HepG2 (cell line): Measurements from ENCODE around the gene IFT88. TPM values are rescaled to one million over a fixed set of nuclear protein-coding genes. Genes with fewer than 3 reads are reported as not detected.
A peak's percentile ranks its signal among the peaks of the same experiment; 100 is the strongest.

Experiments used
- ATAC-seq: fragments of 200-7000 bp; cut with Tn5 transposase; 3 replicates; pipeline ENCODE4 v1.9.1; 2020; ENCODE audit warnings: mild to moderate bottlenecking, moderate library complexity
- BruUV-seq: library from RNA; stranded (reverse); fragments of 400-500 nt; replicated peaks from 2 replicates; lab custom pipeline; 2021; lab: Mats Ljungman, UMichigan
- CTCF ChIA-PET: fragments of 300-600 bp; formaldehyde crosslinking; extraction: SDS; loops from one replicate; lab custom pipeline; 2021; ENCODE audit warnings: low total read pairs, inconsistent platforms, low intra/inter-chr PET ratio; lab: Yijun Ruan, JAX
- POLR2A ChIA-PET: fragments of 350-600 bp; sonication (Branson Sonifier 250); formaldehyde crosslinking; loops from one replicate; lab custom pipeline; 2020; ENCODE audit warnings: antibody characterized with exemption, inconsistent platforms; lab: Yijun Ruan, JAX
- DNase-seq: peaks from one replicate; pipeline ENCODE4 v3.0.0-alpha.2; 2015; ENCODE audit warnings: low spot score
- FAIRE-seq: peaks from 3 replicates; lab custom pipeline; 2011; peaks lifted over from hg19 to GRCh38; lab: Jason Lieb, UNC
- H2AFZ ChIP-seq: one replicate; pipeline ENCODE4 v1.6.1; 2011; ENCODE audit warnings: low read length, inconsistent platforms
- H3K27ac ChIP-seq: fragments of 300-600 bp; 3 replicates; pipeline ENCODE4 v1.8.0; 2011; ENCODE audit warnings: mixed run types, mild to moderate bottlenecking, mixed read lengths, low read length, inconsistent platforms; ENCODE audit not compliant: insufficient read depth; ENCODE audit errors: extremely low read length
- H3K27me3 ChIP-seq, 2 experiments: fragments of 200-600 bp in 1 of 2; 2 replicates in 1 of 2; 3 replicates in 1 of 2; pipeline versions ENCODE4 v1.6.0 to v1.8.0; 2011; ENCODE audit warnings: low read length in 2 of 2, mild to moderate bottlenecking in 2 of 2, moderate library complexity in 2 of 2, inconsistent platforms in 1 of 2; ENCODE audit not compliant: insufficient read depth in 2 of 2, control insufficient read depth in 1 of 2
- H3K36me3 ChIP-seq, 2 experiments: fragments of 200-600 bp in 1 of 2; replicated peaks in 1 of 2; 2 replicates in 1 of 2; 3 replicates in 1 of 2; pipeline versions ENCODE4 v1.5.1 to v1.8.0; 2011; ENCODE audit warnings: low read length in 2 of 2, inconsistent platforms in 1 of 2; ENCODE audit not compliant: insufficient read depth in 2 of 2, control insufficient read depth in 1 of 2
- H3K4me1 ChIP-seq: 2 replicates; pipeline ENCODE4 v1.5.1; 2012; ENCODE audit warnings: low read length, inconsistent platforms; ENCODE audit not compliant: insufficient read depth
- H3K4me2 ChIP-seq: 2 replicates; pipeline ENCODE4 v1.6.0; 2011; ENCODE audit warnings: low read depth, low read length, inconsistent platforms
- H3K4me3 ChIP-seq, 3 experiments: fragments of 200-600 bp in 1 of 3; sonication (generic), shearing (Covaris generic) in 1 of 3; replicated peaks in 1 of 3; 2 replicates each; pipeline ENCODE4 v1.5.1; 2011 to 2016; ENCODE audit warnings: low read length in 3 of 3, inconsistent platforms in 2 of 3, low read depth in 2 of 3, mild to moderate bottlenecking in 2 of 3, control low read depth in 1 of 3, mixed read lengths in 1 of 3; ENCODE audit not compliant: insufficient read depth in 1 of 3
- H3K79me2 ChIP-seq: one replicate; pipeline ENCODE4 v1.6.1; 2011; ENCODE audit warnings: low read length, inconsistent platforms; ENCODE audit not compliant: insufficient read depth
- H3K9ac ChIP-seq: 2 replicates; pipeline ENCODE4 v1.6.0; 2011; ENCODE audit warnings: mild to moderate bottlenecking, low read depth, low read length, inconsistent platforms; ENCODE audit not compliant: insufficient read depth
- H3K9me3 ChIP-seq: 2 replicates; pipeline ENCODE4 v1.5.1; 2012; ENCODE audit warnings: mild to moderate bottlenecking, low read length
- H4K20me1 ChIP-seq: 2 replicates; pipeline ENCODE4 v1.6.0; 2011; ENCODE audit warnings: inconsistent platforms, mild to moderate bottlenecking, low read length, moderate library complexity; ENCODE audit not compliant: insufficient read depth
- ATF3 ChIP-seq: sonication (generic); formaldehyde crosslinking; IDR thresholded peaks from 2 replicates; pipeline ENCODE4 v1.4.0; 2020; ENCODE audit warnings: missing genetic modification reagents
- ISX ChIP-seq: sonication (generic); formaldehyde crosslinking; conservative IDR thresholded peaks from 2 replicates; pipeline ENCODE4 v1.5.0; 2020; ENCODE audit warnings: missing genetic modification reagents
- MED8 ChIP-seq: sonication (generic); formaldehyde crosslinking; IDR thresholded peaks from 2 replicates; pipeline ENCODE4 v1.8.1; 2023; ENCODE audit warnings: mild to moderate bottlenecking, missing genetic modification reagents; ENCODE audit not compliant: insufficient replicate concordance
- RFX1 ChIP-seq: fragments of 450-650 bp; IDR thresholded peaks from 2 replicates; pipeline ENCODE4 v1.6.1; 2017
- RFX3 ChIP-seq: IDR thresholded peaks from 2 replicates; pipeline ENCODE4 v1.6.1; 2016; ENCODE audit warnings: missing biosample characterization, missing genetic modification reagents
- SMC3 ChIP-seq: IDR thresholded peaks from 2 replicates; pipeline ENCODE4 v1.6.1; 2011; ENCODE audit warnings: low read length, improper control_type of control experiment
- STAG1 ChIP-seq: sonication (generic); formaldehyde crosslinking; IDR thresholded peaks from 2 replicates; pipeline ENCODE4 v1.4.0; 2020; ENCODE audit warnings: missing genetic modification reagents
- ZBTB2 ChIP-seq: sonication (generic); formaldehyde crosslinking; IDR thresholded peaks from 2 replicates; pipeline ENCODE4 v1.8.0; 2022; ENCODE audit warnings: low read depth, missing genetic modification reagents
- ZFP37 ChIP-seq: sonication (generic); formaldehyde crosslinking; IDR thresholded peaks from 2 replicates; pipeline ENCODE4 v1.4.0; 2020; ENCODE audit warnings: missing genetic modification reagents, borderline replicate concordance
- ZNF350 ChIP-seq: sonication (generic); formaldehyde crosslinking; IDR thresholded peaks from 2 replicates; pipeline ENCODE4 v1.4.0; 2020; ENCODE audit warnings: mild to moderate bottlenecking, low read depth, missing genetic modification reagents, borderline replicate concordance
- WGBS: methylation state at CpG from one replicate; pipeline ENCODE4 v1.1.6; 2017; ENCODE audit warnings: low lambda C conversion rate; 5-methylcytosine and 5-hydroxymethylcytosine counted together
- in situ Hi-C: cut with HindIII; loops from 2 replicates; pipeline ENCODE4 v1.10.0; 2017; ENCODE audit warnings: low pct_unique_long_range_greater_than_20kb; ENCODE audit not compliant: extremely low pct_ligation_motif_present
- intact Hi-C: fragments of 100-400 bp; cut with micrococcal nuclease; formaldehyde crosslinking; loops from one replicate; pipeline ENCODE4 v1.10.0; 2022; ENCODE audit not compliant: unreplicated experiment
- polyA plus RNA-seq, 8 experiments: library from polyadenylated mRNA; depleted of rRNA in 3 of 8; stranded (reverse) in 7 of 8; unstranded in 1 of 8; fragments of >200 nt; fragmentation: Illumina TruSeq in 4 of 8; extraction: Trizol in 4 of 8; gene quantifications; 2 replicates each; pipeline versions ENCODE4 v1.2.1 to v1.2.3, GENCODE V29; 2011 to 2016; ENCODE audit warnings: low read depth in 4 of 8, missing spikeins in 1 of 8, mixed read lengths in 1 of 8; ENCODE audit not compliant: insufficient read depth in 1 of 8
- total RNA-seq, 5 experiments: library from RNA; depleted of rRNA; stranded (reverse); fragments of >200 nt; fragmentation: Illumina TruSeq; extraction: Trizol; gene quantifications; 2 replicates each; pipeline ENCODE4 v1.2.3, GENCODE V29; 2016; ENCODE audit warnings: low read depth in 1 of 5
- TF ChIP-seq, protein P1 (sequence below): sonication (generic); formaldehyde crosslinking; IDR thresholded peaks from 2 replicates; pipeline ENCODE4 v1.5.0; 2020; ENCODE audit warnings: mild to moderate bottlenecking, missing genetic modification reagents, moderate library complexity

Gene IFT88
- total and polyA plus RNA-seq, 2 of the 13 experiments (the other 11 are each of a cell fraction or from before 2014, with no cell fraction given), result 8.4 to 19.9 TPM

GRCh38 chr13:20709782-20710181, 142.8 kb downstream of the IFT88 start (continued):
- TF ChIP-seq ISX (CRISPR knock-in tag) (no peak), MED8 (CRISPR knock-in tag) (no peak), ZNF350 (CRISPR knock-in tag) (no peak), ZBTB2 (CRISPR knock-in tag) (no peak), ZFP37 (no peak), ATF3 (CRISPR knock-in tag) (no peak)

DNA sequence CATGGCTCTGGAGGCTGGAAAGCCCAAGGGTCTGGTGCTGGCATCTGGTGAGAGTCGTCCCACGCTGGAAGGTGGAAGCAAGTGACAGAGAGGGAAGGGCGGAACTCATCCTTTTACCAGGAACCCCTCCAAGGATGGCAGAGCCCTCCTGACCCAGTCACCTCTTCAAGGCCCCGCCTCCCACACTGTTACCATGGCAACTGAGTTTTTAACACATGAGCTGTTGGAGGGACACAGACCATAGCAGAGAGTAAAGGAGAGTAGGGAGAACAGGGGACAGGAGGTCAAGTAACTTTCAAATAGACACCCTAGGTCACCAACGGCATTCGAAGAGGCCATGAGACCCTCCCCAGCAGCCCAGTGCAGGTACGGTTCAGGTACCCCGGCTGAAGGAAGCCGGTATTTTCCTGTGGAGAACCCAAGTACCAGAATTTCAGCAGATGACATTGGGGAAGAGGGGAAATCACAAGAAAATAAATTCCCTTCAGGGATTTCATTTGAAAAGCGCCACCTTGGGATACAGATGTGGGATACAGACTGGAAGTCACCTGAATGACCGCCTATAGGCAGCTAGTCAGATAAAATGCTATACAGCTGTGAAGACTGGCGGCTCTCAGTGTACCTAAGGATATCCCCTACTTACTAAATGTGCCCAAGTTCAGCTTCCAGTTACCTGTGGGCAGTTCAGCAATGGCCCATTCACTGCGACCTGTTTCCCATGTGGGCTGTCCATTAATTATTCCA, 144.5 kb downstream of the IFT88 start:
- ATAC-seq (peak; percentile 81), DNase-seq (no peak), FAIRE-seq (peak; percentile 58)
- Histone ChIP-seq H3K4me2 (peak overlapping the region; percentile 91), H3K36me3 (no peaks in the 10 kb centered on the region), H3K4me3 (peak overlapping the region in 2 of 3 experiments; percentile 61 to 63; a peak in 3 of 6 replicates), H3K79me2 (no peaks in the 10 kb centered on the region), H3K9me3 (no peaks in the 10 kb centered on the region), H3K27me3 (no peaks in the 10 kb centered on the region; a peak in 1 of 5 replicates), H3K27ac (no peak overlapping the region), H4K20me1 (no peaks in the 10 kb centered on the region), H3K9ac (no peak overlapping the region), H2AFZ (no peak overlapping the region), H3K4me1 (peaks cover 42% of the 10 kb centered on the region)
- WGBS, result 50% methylated on average over 12 of the region's 13 CpGs
- intact Hi-C loops (loop anchor here (1.0 to 2.0 kb wide), 3 partner anchors 117 to 216 kb away; no protein-coding TSS in a partner anchor), in situ Hi-C loops (no loop called here)
- ChIA-PET CTCF (interaction anchor here (1.0 to 2.7 kb wide), 3 partner anchors 117 to 219 kb away, joined by 5 to 21 read pairs (median 7); no protein-coding TSS in a partner anchor), POLR2A (no interaction called here)
- no TSS peak for BruUV-seq
- TF ChIP-seq, protein P1, sequence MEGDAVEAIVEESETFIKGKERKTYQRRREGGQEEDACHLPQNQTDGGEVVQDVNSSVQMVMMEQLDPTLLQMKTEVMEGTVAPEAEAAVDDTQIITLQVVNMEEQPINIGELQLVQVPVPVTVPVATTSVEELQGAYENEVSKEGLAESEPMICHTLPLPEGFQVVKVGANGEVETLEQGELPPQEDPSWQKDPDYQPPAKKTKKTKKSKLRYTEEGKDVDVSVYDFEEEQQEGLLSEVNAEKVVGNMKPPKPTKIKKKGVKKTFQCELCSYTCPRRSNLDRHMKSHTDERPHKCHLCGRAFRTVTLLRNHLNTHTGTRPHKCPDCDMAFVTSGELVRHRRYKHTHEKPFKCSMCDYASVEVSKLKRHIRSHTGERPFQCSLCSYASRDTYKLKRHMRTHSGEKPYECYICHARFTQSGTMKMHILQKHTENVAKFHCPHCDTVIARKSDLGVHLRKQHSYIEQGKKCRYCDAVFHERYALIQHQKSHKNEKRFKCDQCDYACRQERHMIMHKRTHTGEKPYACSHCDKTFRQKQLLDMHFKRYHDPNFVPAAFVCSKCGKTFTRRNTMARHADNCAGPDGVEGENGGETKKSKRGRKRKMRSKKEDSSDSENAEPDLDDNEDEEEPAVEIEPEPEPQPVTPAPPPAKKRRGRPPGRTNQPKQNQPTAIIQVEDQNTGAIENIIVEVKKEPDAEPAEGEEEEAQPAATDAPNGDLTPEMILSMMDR (CRISPR knock-in tag), result peak; percentile 45
- TF ChIP-seq STAG1 (CRISPR knock-in tag) (peak; percentile 31), RFX3 (CRISPR knock-in tag) (peak; percentile 52; the same call in 1 of the 2 replicates), SMC3 (peak; percentile 28; the same call in 1 of the 2 replicates), RFX1 (peak; percentile 59)
